Measurements from ENCODE around the gene CDH20. TPM values are rescaled to one million over a fixed set of nuclear protein-coding genes. Genes with fewer than 3 reads are reported as not detected.

CDH20 gene
- total RNA-seq = 1 to 10 TPM in 1 of 4 donors, not detected in 3; 5.9 TPM

- Histone ChIP-seq H3K27ac (no peak within 1 kb of the TSS), H3K4me3 (no peak within 1 kb of the TSS), H3K36me3 (no peaks in the 10 kb centered on the region), H3K4me1 (no peaks in the 10 kb centered on the region), H3K9me3 (no peaks in the 10 kb centered on the region), H3K27me3 (peaks cover 0 to 10% of the 10 kb centered on the region in 2 donors)
- intact Hi-C loops (cut with DNase I; ENCODE audit: low total_unique reads) = no loop called here
- TF ChIP-seq POLR2A (IDR thresholded peaks at IDR 0.05) (no peak), CTCF (IDR thresholded peaks at IDR 0.05) (no peak)
- no peak for DNase-seq
Observed at GRCh38 chr18:61333271-61333745, at the start of gene CDH20. CDH20 (plus strand) TSS chr18:61333430.

GRCh38 chr18:61284039-61284438 lies 49.2 kb upstream of the CDH20 start:
- intact Hi-C loops (cut with DNase I; ENCODE audit: low total_unique reads) = no loop called here
- no peak for TF ChIP-seq POLR2A (IDR thresholded peaks at IDR 0.05)
- no peak for DNase-seq
- H3K27me3 ChIP-seq = no peaks in the 10 kb centered on the region
- no peak overlapping the region for H3K4me3 ChIP-seq
- no peaks in the 10 kb centered on the region for H3K36me3 ChIP-seq
- H3K27ac ChIP-seq = no peak overlapping the region
- H3K9me3 ChIP-seq = no peaks in the 10 kb centered on the region
- H3K4me1 ChIP-seq = no peaks in the 10 kb centered on the region

- Histone ChIP-seq H3K9me3 (no peaks in the 10 kb centered on the region), H3K4me1 (no peaks in the 10 kb centered on the region), H3K27me3 (no peaks in the 10 kb centered on the region), H3K36me3 (no peaks in the 10 kb centered on the region), H3K4me3 (no peak overlapping the region), H3K27ac (no peak overlapping the region)
- TF ChIP-seq CTCF (IDR thresholded peaks at IDR 0.05) (no peak), POLR2A (IDR thresholded peaks at IDR 0.05) (no peak)
- no peak for DNase-seq
- intact Hi-C loops (cut with DNase I; ENCODE audit: low total_unique reads) = no loop called here
Observed at GRCh38 chr18:61285777-61286176, 47.5 kb upstream of the CDH20 start.

GRCh38 chr18:61286867-61287266 lies 46.4 kb upstream of the CDH20 start:
- Histone ChIP-seq H3K9me3 (no peaks in the 10 kb centered on the region), H3K4me3 (no peak overlapping the region), H3K27ac (no peak overlapping the region), H3K36me3 (no peaks in the 10 kb centered on the region), H3K4me1 (no peaks in the 10 kb centered on the region), H3K27me3 (no peaks in the 10 kb centered on the region)
- TF ChIP-seq CTCF (IDR thresholded peaks at IDR 0.05) (no peak), POLR2A (IDR thresholded peaks at IDR 0.05) (no peak)
- no peak for DNase-seq
- intact Hi-C loops (cut with DNase I; ENCODE audit: low total_unique reads) = no loop called here

GRCh38 chr18:61290616-61291015 lies 42.6 kb upstream of the CDH20 start:
- Histone ChIP-seq H3K9me3 (no peaks in the 10 kb centered on the region), H3K27me3 (no peaks in the 10 kb centered on the region), H3K4me1 (no peaks in the 10 kb centered on the region), H3K27ac (no peak overlapping the region), H3K4me3 (no peak overlapping the region), H3K36me3 (no peaks in the 10 kb centered on the region)
- no peak for DNase-seq
- TF ChIP-seq POLR2A (IDR thresholded peaks at IDR 0.05) (no peak), CTCF (IDR thresholded peaks at IDR 0.05) (no peak)
- intact Hi-C loops (cut with DNase I; ENCODE audit: low total_unique reads) = no loop called here

Data from uterus (tissue), 4 donors.